Measurements from ENCODE around the gene AKAP9. TPM values are rescaled to one million over a fixed set of nuclear protein-coding genes. Genes with fewer than 3 reads are reported as not detected.
"Not testable (repeated sequence)": the region's sequence is repeated elsewhere in the genome, so short reads cannot be mapped to it uniquely, and the experiment has no call there.

Gene AKAP9
- total RNA-seq, 1 donor from 2014 or later, result 119 TPM

- no peaks in the 10 kb centered on the region for H3K4me1 Mint-ChIP-seq
- no peak overlapping the region for H3K4me3 Mint-ChIP-seq
- no peaks in the 10 kb centered on the region for H3K36me3 Mint-ChIP-seq
- TF ChIP-seq CTCF (IDR thresholded peaks at IDR 0.05; ENCODE audit: unreplicated experiment), result no peak
- H3K9me3 Mint-ChIP-seq, result no peaks in the 10 kb centered on the region
- H3K27ac Mint-ChIP-seq, result no peak overlapping the region
- H3K27me3 Mint-ChIP-seq (ENCODE audit: low read depth), result peaks cover 11% of the 10 kb centered on the region
- no peak for DNase-seq (ENCODE audit: low spot score in 2 of 2, unreplicated experiment in 2 of 2)
Observed at GRCh38 chr7:91929463-91929862, 11.2 kb upstream of the AKAP9 start.

- H3K27me3 Mint-ChIP-seq (ENCODE audit: low read depth), result peaks cover 2% of the 10 kb centered on the region
- H3K9me3 Mint-ChIP-seq, result no peaks in the 10 kb centered on the region
- H3K4me3 Mint-ChIP-seq, result peak overlapping the region; percentile 93
- TF ChIP-seq CTCF (IDR thresholded peaks at IDR 0.05; ENCODE audit: unreplicated experiment), result no peak
- no peaks in the 10 kb centered on the region for H3K36me3 Mint-ChIP-seq
- peaks cover 24% of the 10 kb centered on the region for H3K4me1 Mint-ChIP-seq
- H3K27ac Mint-ChIP-seq, result peak overlapping the region; percentile 96
- DNase-seq (ENCODE audit: low spot score in 2 of 2, unreplicated experiment in 2 of 2), result no peak
Observed at GRCh38 chr7:91940171-91940570, 491 bp upstream of the AKAP9 start.

- peaks cover 2% of the 10 kb centered on the region for H3K27me3 Mint-ChIP-seq (ENCODE audit: low read depth)
- H3K27ac Mint-ChIP-seq, result peak overlapping the region; percentile 96
- peak overlapping the region; percentile 93 for H3K4me3 Mint-ChIP-seq
- DNase-seq (ENCODE audit: low spot score in 2 of 2, unreplicated experiment in 2 of 2), result no peak
- H3K9me3 Mint-ChIP-seq, result no peaks in the 10 kb centered on the region
- H3K4me1 Mint-ChIP-seq, result peaks cover 27% of the 10 kb centered on the region
- no peak for TF ChIP-seq CTCF (IDR thresholded peaks at IDR 0.05; ENCODE audit: unreplicated experiment)
- H3K36me3 Mint-ChIP-seq, result no peaks in the 10 kb centered on the region
Observed at GRCh38 chr7:91941450-91941849, 788 bp downstream of the AKAP9 start.

- DNase-seq (ENCODE audit: low spot score in 2 of 2, unreplicated experiment in 2 of 2), result no peak
- peaks cover 27% of the 10 kb centered on the region for H3K4me1 Mint-ChIP-seq
- no peaks in the 10 kb centered on the region for H3K9me3 Mint-ChIP-seq
- H3K27ac Mint-ChIP-seq, result peak overlapping the region; percentile 96
- H3K27me3 Mint-ChIP-seq (ENCODE audit: low read depth), result peaks cover 1% of the 10 kb centered on the region
- no peaks in the 10 kb centered on the region for H3K36me3 Mint-ChIP-seq
- H3K4me3 Mint-ChIP-seq, result peak overlapping the region; percentile 93
- no peak for TF ChIP-seq CTCF (IDR thresholded peaks at IDR 0.05; ENCODE audit: unreplicated experiment)
Observed at GRCh38 chr7:91942312-91942711, 1.6 kb downstream of the AKAP9 start.

- H3K27me3 Mint-ChIP-seq (ENCODE audit: low read depth); H3K36me3 Mint-ChIP-seq; H3K9me3 Mint-ChIP-seq; H3K27ac Mint-ChIP-seq; DNase-seq (ENCODE audit: low spot score in 2 of 2, unreplicated experiment in 2 of 2); H3K4me3 Mint-ChIP-seq: not testable (repeated sequence)
- peaks cover 18% of the 10 kb centered on the region for H3K4me1 Mint-ChIP-seq
Observed at GRCh38 chr7:91944970-91945369, 4.3 kb downstream of the AKAP9 start.

DNA sequence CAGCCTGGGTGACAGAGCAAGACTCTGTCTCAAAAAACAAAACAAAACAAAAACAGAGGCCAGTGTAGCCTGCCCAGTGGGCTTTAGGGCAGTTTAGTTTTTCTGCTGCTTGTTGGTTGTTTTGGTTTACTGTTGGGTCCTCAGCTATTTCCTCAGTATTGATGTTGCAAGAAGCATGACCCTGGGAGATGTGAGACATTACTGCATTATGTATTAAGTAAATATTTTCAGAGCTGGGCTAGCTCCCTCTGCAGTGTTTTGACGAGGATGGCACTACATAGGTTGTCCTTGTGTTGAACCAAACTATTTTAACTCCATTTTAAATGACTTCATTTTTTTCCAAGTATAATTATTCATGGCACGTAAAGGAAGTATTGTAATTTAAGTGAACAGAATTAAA lies 4.8 kb downstream of the AKAP9 start:
- H3K36me3 Mint-ChIP-seq, result peaks cover 7% of the 10 kb centered on the region

More for the DNA sequence above, 4.8 kb downstream of the AKAP9 start:
- Mint-ChIP-seq H3K9me3 (peaks cover 6% of the 10 kb centered on the region), H3K4me1 (peaks cover 16% of the 10 kb centered on the region), H3K27ac (peak overlapping the region; percentile 51), H3K4me3 (no peak overlapping the region), H3K27me3 (ENCODE audit: low read depth) (no peaks in the 10 kb centered on the region)
- no peak for DNase-seq (ENCODE audit: low spot score in 2 of 2, unreplicated experiment in 2 of 2)
- TF ChIP-seq CTCF (IDR thresholded peaks at IDR 0.05; ENCODE audit: unreplicated experiment), result no peak
